ENCODE measurements around the gene PLCL1.

GRCh38 chr2:197973772-197974171, 169.4 kb downstream of the PLCL1 start:
- no peak for TF ChIP-seq CTCF (IDR thresholded peaks at IDR 0.05)
- no peak for TF ChIP-seq POLR2A (IDR thresholded peaks at IDR 0.05)

Measured in lower leg skin (tissue), 3 donors.